Gastroesophageal sphincter (tissue), 3 donors: ENCODE measurements around the gene NCKAP5.

Experiments used
- CTCF ChIP-seq, 4 experiments: fragments of 200-600 bp in 2 of 4; fragments of 450-650 bp in 2 of 4; sonication (generic) in 1 of 4; IDR thresholded peaks; one replicate each; pipeline ENCODE4 v1.5.1; 2017 to 2019; ENCODE audit warnings: antibody characterized with exemption in 4 of 4, mild to moderate bottlenecking in 2 of 4, moderate library complexity in 2 of 4
- POLR2A ChIP-seq, 2 donors: fragments of 450-650 bp; IDR thresholded peaks; one replicate each; pipeline ENCODE4 v1.6.1; 2017; ENCODE audit warnings: antibody characterized with exemption in 2 of 2, mild to moderate bottlenecking in 2 of 2, moderate library complexity in 1 of 2
- POLR2AphosphoS5 ChIP-seq: sonication (generic); formaldehyde crosslinking; IDR thresholded peaks from one replicate; pipeline ENCODE4 v1.6.1; 2017; ENCODE audit warnings: antibody characterized with exemption

- TF ChIP-seq POLR2AphosphoS5: no peak
- no peak for TF ChIP-seq POLR2A (IDR thresholded peaks at IDR 0.05)
- TF ChIP-seq CTCF (IDR thresholded peaks at IDR 0.05): no peak
Observed at GRCh38 chr2:133352719-133353118, 215.5 kb downstream of the NCKAP5 start.
